Endothelial cell of umbilical vein (primary cell): ENCODE measurements around the gene GRIN2D. TPM values are rescaled to one million over a fixed set of nuclear protein-coding genes. Genes with fewer than 3 reads are reported as not detected.

ENCODE experiments used
- BruUV-seq: library from RNA; stranded (reverse); fragments of 400-500 nt; replicated peaks from 2 replicates; lab custom pipeline; 2021; lab: Mats Ljungman, UMichigan
- CTCF ChIA-PET: fragments of 300-600, 350-600 bp; sonication (Branson Sonifier 250); formaldehyde crosslinking; loops from one replicate; lab custom pipeline; 2021; ENCODE audit warnings: antibody characterized with exemption, inconsistent platforms; lab: Charles Lee
- POLR2A ChIA-PET: fragments of 300-600, 350-600 bp; sonication (Branson Sonifier 250); formaldehyde crosslinking; loops from one replicate; lab custom pipeline; 2021; ENCODE audit warnings: antibody characterized with exemption, inconsistent platforms; lab: Charles Lee
- DNase-seq: peaks from one replicate; pipeline ENCODE4 v3.0.0-alpha.2; 2011; ENCODE audit warnings: low read depth, low spot score
- FAIRE-seq: peaks from 2 replicates; lab custom pipeline; 2011; peaks lifted over from hg19 to GRCh38; lab: Jason Lieb, UNC
- H2AFZ ChIP-seq: 2 replicates; pipeline ENCODE4 v1.6.0; 2012; ENCODE audit warnings: low read depth, low read length, control low read depth, inconsistent platforms
- H3K27ac ChIP-seq: 2 replicates; pipeline ENCODE4 v1.5.1; 2011; ENCODE audit warnings: low read depth, mild to moderate bottlenecking, control low read depth, low read length, moderate library complexity; ENCODE audit not compliant: insufficient read depth
- H3K27me3 ChIP-seq, 2 experiments: 2 replicates each; pipeline versions ENCODE4 v1.6.0 to v1.6.1; 2011; ENCODE audit warnings: low read length in 2 of 2, mixed read lengths in 1 of 2; ENCODE audit not compliant: control insufficient read depth in 2 of 2, insufficient read depth in 2 of 2
- H3K36me3 ChIP-seq, 2 experiments: 2 replicates in 1 of 2; 3 replicates in 1 of 2; pipeline ENCODE4 v1.5.1; 2011; ENCODE audit warnings: low read length in 2 of 2, mild to moderate bottlenecking in 1 of 2, moderate library complexity in 1 of 2; ENCODE audit not compliant: control insufficient read depth in 2 of 2, insufficient read depth in 2 of 2; ENCODE audit errors: extremely low read depth in 1 of 2
- H3K4me1 ChIP-seq: 3 replicates; pipeline ENCODE4 v1.5.1; 2011; ENCODE audit warnings: mild to moderate bottlenecking, low read length; ENCODE audit not compliant: control insufficient read depth, insufficient read depth; ENCODE audit errors: extremely low read depth
- H3K4me2 ChIP-seq: 2 replicates; pipeline ENCODE4 v1.6.1; 2011; ENCODE audit warnings: low read length, control low read depth, mixed read lengths; ENCODE audit not compliant: insufficient read depth
- H3K4me3 ChIP-seq, 3 experiments: fragments of 200-600 bp in 1 of 3; sonication (generic), shearing (Covaris generic) in 1 of 3; replicated peaks in 1 of 3; 2 replicates each; pipeline ENCODE4 v1.5.1; 2011 to 2016; ENCODE audit warnings: control low read depth in 3 of 3, low read length in 3 of 3, mild to moderate bottlenecking in 2 of 3, inconsistent platforms in 1 of 3, low read depth in 1 of 3, moderate library complexity in 1 of 3; ENCODE audit not compliant: insufficient read depth in 1 of 3
- H3K79me2 ChIP-seq: 2 replicates; pipeline ENCODE4 v1.6.0; 2012; ENCODE audit warnings: low read length, inconsistent platforms; ENCODE audit not compliant: control insufficient read depth, insufficient read depth
- H3K9ac ChIP-seq: replicated peaks from 2 replicates; pipeline ENCODE3; 2011; ENCODE audit warnings: low read length, control low read depth; ENCODE audit not compliant: insufficient read depth; ENCODE audit errors: extremely low read depth
- H3K9me1 ChIP-seq: replicated peaks from 3 replicates; pipeline ENCODE4 v1.6.0; 2011; ENCODE audit warnings: mild to moderate bottlenecking, low read length; ENCODE audit not compliant: control insufficient read depth, insufficient read depth; ENCODE audit errors: extremely low read depth
- H3K9me3 ChIP-seq: replicated peaks from 2 replicates; pipeline ENCODE4 v1.5.1; 2012; ENCODE audit warnings: low read length, inconsistent platforms; ENCODE audit not compliant: control insufficient read depth, insufficient read depth
- H4K20me1 ChIP-seq: replicated peaks from 2 replicates; pipeline ENCODE3; 2011; ENCODE audit warnings: mild to moderate bottlenecking, low read length; ENCODE audit not compliant: control insufficient read depth, insufficient read depth; ENCODE audit errors: extremely low read depth
- GATA2 ChIP-seq: IDR thresholded peaks from 2 replicates; pipeline ENCODE4 v1.7.0; 2011; ENCODE audit warnings: low read depth, mild to moderate bottlenecking, moderate library complexity, mixed read lengths, low read length; ENCODE audit not compliant: insufficient read length, insufficient read depth
- JUN ChIP-seq: IDR thresholded peaks from 2 replicates; pipeline ENCODE4 v1.6.1; 2011; ENCODE audit warnings: borderline replicate concordance, low read depth; ENCODE audit not compliant: insufficient read length, insufficient read depth
- POLR2A ChIP-seq: IDR thresholded peaks from 2 replicates; pipeline ENCODE4 v1.6.1; 2012; ENCODE audit warnings: low read depth, mild to moderate bottlenecking, control low read depth, low read length
- POLR2AphosphoS5 ChIP-seq: IDR thresholded peaks from 2 replicates; pipeline ENCODE4 v1.6.1; 2012; ENCODE audit warnings: low read depth, mild to moderate bottlenecking, control low read depth, low read length, moderate library complexity; ENCODE audit not compliant: insufficient read depth
- dilution Hi-C: fragments of 300-500 bp; cut with MboI; formaldehyde crosslinking; loops from one replicate; pipeline ENCODE4 v1.15.0; 2019; ENCODE audit warnings: low sequenced_read_pairs; ENCODE audit not compliant: extremely low pct_ligation_motif_present
- intact Hi-C: fragments of 100-400 bp; cut with micrococcal nuclease; formaldehyde crosslinking; loops from one replicate; pipeline ENCODE4 v1.10.0; 2022
- polyA plus RNA-seq, 4 experiments: library from polyadenylated mRNA; depleted of rRNA in 3 of 4; stranded (reverse) in 3 of 4; unstranded in 1 of 4; fragments of >200 nt; gene quantifications; 2 replicates each; pipeline versions ENCODE4 v1.2.1 to v1.2.3, GENCODE V29; 2011 to 2012; ENCODE audit warnings: missing spikeins in 1 of 4
- total RNA-seq: library from RNA; stranded (reverse); gene quantifications from 2 replicates; pipeline ENCODE4 v1.2.3, GENCODE V29; 2021
- TF ChIP-seq, protein P1 (sequence below): IDR thresholded peaks from 2 replicates; pipeline ENCODE4 v1.6.1; 2011; ENCODE audit not compliant: insufficient read depth, insufficient read length
- TF ChIP-seq, protein P2 (sequence below), 2 donors: IDR thresholded peaks; 1 replicate in 1 of 2; 2 replicates in 1 of 2; pipeline ENCODE4 v1.5.1; 2011; ENCODE audit warnings: low read length in 2 of 2, mild to moderate bottlenecking in 2 of 2, moderate library complexity in 2 of 2, control low read depth in 1 of 2, inconsistent platforms in 1 of 2, low read depth in 1 of 2; ENCODE audit not compliant: insufficient read depth in 1 of 2; ENCODE audit errors: extremely low read depth in 1 of 2

GRIN2D gene
- total and polyA plus RNA-seq, 2 donors (not counting 3 experiments of a cell fraction or from before 2014, with no cell fraction given) = 0.59 to 2.1 TPM

DNA sequence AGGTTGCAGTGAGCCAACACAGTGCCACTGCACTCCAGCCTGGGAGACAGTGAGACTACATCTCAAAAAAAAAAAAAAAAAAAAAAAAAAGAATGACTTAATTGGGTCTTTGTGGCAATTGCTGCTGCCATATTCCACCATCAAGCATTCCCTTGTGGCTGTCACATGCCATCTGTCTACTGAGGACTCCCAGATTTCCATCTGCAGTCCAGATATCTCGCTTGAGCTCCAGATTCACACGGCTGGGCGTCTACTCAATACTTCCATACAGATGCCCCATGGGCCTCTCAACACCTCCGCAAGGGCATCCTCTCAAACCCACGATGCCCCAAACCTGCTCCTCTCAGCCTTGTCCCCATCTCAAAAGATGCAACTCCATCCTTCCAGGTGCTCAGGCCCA is 42.6 kb upstream of the GRIN2D start:
- no peak overlapping the region for H3K4me3 ChIP-seq
- ChIA-PET CTCF (interaction anchor here (0.6 to 2.8 kb wide), 26 partner anchors 10 to 258 kb away, joined by 3 to 29 read pairs (median 4); partner anchors contain the start of genes GRWD1, KDELR1, SYNGR4 and TMEM143), POLR2A (no interaction called here)
- H3K27ac ChIP-seq = no peak overlapping the region
- dilution Hi-C loops = no loop called here
- TF ChIP-seq, protein P1, sequence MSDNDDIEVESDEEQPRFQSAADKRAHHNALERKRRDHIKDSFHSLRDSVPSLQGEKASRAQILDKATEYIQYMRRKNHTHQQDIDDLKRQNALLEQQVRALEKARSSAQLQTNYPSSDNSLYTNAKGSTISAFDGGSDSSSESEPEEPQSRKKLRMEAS = no peak
- TF ChIP-seq GATA2 (no peak), JUN (no peak), POLR2A (no peak)
- TF ChIP-seq, protein P2, sequence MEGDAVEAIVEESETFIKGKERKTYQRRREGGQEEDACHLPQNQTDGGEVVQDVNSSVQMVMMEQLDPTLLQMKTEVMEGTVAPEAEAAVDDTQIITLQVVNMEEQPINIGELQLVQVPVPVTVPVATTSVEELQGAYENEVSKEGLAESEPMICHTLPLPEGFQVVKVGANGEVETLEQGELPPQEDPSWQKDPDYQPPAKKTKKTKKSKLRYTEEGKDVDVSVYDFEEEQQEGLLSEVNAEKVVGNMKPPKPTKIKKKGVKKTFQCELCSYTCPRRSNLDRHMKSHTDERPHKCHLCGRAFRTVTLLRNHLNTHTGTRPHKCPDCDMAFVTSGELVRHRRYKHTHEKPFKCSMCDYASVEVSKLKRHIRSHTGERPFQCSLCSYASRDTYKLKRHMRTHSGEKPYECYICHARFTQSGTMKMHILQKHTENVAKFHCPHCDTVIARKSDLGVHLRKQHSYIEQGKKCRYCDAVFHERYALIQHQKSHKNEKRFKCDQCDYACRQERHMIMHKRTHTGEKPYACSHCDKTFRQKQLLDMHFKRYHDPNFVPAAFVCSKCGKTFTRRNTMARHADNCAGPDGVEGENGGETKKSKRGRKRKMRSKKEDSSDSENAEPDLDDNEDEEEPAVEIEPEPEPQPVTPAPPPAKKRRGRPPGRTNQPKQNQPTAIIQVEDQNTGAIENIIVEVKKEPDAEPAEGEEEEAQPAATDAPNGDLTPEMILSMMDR (IDR thresholded peaks at IDR 0.05; ENCODE audit: extremely low read depth in 1 of 2, insufficient read depth in 1 of 2, low read depth in 1 of 2, low read length in 2 of 2) = no peak
- no peak overlapping the region for H2AFZ ChIP-seq
- no peak overlapping the region for H3K9ac ChIP-seq
- intact Hi-C loops = no loop called here
- H4K20me1 ChIP-seq = no peaks in the 10 kb centered on the region
- H3K36me3 ChIP-seq = no peaks in the 10 kb centered on the region
- no peaks in the 10 kb centered on the region for H3K9me3 ChIP-seq
- no peak overlapping the region for H3K4me2 ChIP-seq
- DNase-seq (no peak), FAIRE-seq (no peak)
- no peaks in the 10 kb centered on the region for H3K79me2 ChIP-seq
- H3K27me3 ChIP-seq = no peaks in the 10 kb centered on the region
- H3K9me1 ChIP-seq = no peaks in the 10 kb centered on the region
- BruUV-seq = no TSS peak
- H3K4me1 ChIP-seq = no peaks in the 10 kb centered on the region

DNA sequence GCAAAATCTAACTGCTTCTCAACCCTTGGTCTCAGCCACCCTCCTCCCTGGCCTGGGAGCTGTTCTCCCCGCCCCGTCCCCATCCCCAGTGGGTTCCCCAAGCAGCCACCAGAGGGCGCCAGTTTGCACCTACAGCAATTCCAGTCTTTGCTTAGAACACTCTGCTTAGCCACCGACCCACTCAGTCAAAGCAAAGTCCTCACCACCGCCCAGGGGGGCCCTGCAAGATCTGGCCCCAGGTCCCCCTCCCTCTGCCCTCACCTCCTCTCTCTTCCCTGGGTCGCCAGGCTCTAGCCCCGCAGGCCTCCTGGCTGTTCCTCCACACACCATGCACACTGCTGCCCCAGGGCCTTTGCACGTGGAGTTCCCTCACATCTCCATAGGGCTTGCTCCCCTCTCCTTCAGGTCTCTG is 42.1 kb upstream of the GRIN2D start:
- intact Hi-C loops (no loop called here), dilution Hi-C loops (no loop called here)
- TF ChIP-seq, protein P1 = no peak
- TF ChIP-seq POLR2AphosphoS5 = no peak
- TF ChIP-seq POLR2A = no peak
- TF ChIP-seq, protein P2 (IDR thresholded peaks at IDR 0.05; ENCODE audit: extremely low read depth in 1 of 2, insufficient read depth in 1 of 2, low read depth in 1 of 2, low read length in 2 of 2) = peak; percentile 82 to 90
- H3K4me1 ChIP-seq = no peaks in the 10 kb centered on the region
- no peak overlapping the region for H3K4me3 ChIP-seq
- H3K9me3 ChIP-seq = no peaks in the 10 kb centered on the region
- H3K9ac ChIP-seq = no peak overlapping the region
- ChIA-PET POLR2A (no interaction called here), CTCF (interaction anchor here (0.6 to 2.8 kb wide), 26 partner anchors 10 to 257 kb away, joined by 3 to 29 read pairs (median 4); partner anchors contain the start of genes GRWD1, KDELR1, SYNGR4 and TMEM143)
- no peak overlapping the region for H3K4me2 ChIP-seq
- DNase-seq (peak; percentile 57), FAIRE-seq (peak; percentile 68)
- H2AFZ ChIP-seq = no peak overlapping the region
- H3K79me2 ChIP-seq = no peaks in the 10 kb centered on the region
- no peaks in the 10 kb centered on the region for H3K27me3 ChIP-seq
- H3K36me3 ChIP-seq = no peaks in the 10 kb centered on the region
- no peak overlapping the region for H3K27ac ChIP-seq
- no peaks in the 10 kb centered on the region for H4K20me1 ChIP-seq
- BruUV-seq = no TSS peak
- no peaks in the 10 kb centered on the region for H3K9me1 ChIP-seq
